ENCODE measurements around the gene ITPK1.

The ITPK1 gene

GRCh38 chr14:93061380-93062012, 54.2 kb downstream of the ITPK1 start:
- DNase-seq (ENCODE audit: low read depth in 2 of 2), result no peak

GRCh38 chr14:93060841-93061240, 54.9 kb downstream of the ITPK1 start:
- DNase-seq (ENCODE audit: low read depth in 2 of 2), result no peak

DNA sequence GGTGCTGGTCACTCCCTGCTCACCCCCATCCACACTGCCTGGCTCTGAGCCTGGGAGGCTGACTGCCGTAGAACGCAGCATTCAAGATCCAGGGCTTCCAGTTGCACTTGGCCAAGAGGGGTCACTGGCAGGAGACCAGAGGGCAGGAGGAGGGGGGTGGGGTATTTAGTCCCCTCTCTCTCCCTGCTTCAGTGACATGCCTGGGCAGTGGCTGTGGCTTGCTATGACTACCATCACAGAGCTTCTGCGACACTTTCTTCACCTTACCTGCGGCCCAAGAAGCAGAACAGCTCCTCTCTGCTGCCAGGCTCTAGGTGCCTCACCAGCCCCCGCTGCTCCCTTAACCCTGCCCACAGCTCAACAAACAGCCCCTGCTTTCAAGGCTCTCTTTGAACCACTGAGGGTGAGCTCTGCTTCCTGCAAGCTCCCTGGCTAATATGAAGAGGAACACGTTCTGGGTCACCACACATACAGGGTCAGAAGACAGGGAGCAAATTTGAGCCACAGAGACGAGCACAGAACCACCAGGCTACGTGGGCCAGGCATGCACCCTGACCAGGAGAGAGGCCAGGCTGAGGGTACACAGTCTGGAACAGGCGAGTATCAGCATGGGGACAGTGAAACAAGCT, 55.7 kb downstream of the ITPK1 start:
- no peak for DNase-seq (ENCODE audit: low read depth in 2 of 2)

DNA sequence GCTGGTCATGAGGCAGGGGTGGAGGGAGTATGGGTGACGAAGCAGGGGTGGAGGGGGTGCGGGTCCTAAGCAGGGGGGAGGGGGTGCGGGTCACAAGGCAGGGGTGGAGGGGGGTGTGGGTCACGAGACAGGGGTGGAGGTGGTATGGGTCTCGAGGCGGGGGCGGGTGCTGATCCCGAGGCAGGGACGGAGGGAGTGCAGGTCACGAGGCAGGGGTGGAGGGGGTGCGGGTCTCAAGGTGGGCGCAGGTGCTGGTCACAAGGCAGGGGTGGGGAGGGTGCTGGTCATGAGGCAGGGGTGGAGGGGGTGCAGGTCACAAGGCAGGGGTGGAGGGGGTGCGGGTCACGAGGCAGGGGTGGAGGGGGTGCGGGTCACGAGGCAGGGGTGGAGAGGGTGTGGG, 56.5 kb downstream of the ITPK1 start:
- no peak for DNase-seq (ENCODE audit: low read depth in 2 of 2)

GRCh38 chr14:93057586-93058280, 58.0 kb downstream of the ITPK1 start:
- no peak for DNase-seq (ENCODE audit: low read depth in 2 of 2)

GRCh38 chr14:93056840-93057585, 58.7 kb downstream of the ITPK1 start:
- DNase-seq (ENCODE audit: low read depth in 2 of 2), result no peak

- no peak for DNase-seq (ENCODE audit: low read depth in 2 of 2)
Observed at GRCh38 chr14:93056166-93056839, 59.4 kb downstream of the ITPK1 start.

- no peak for DNase-seq (ENCODE audit: low read depth in 2 of 2)
Observed at GRCh38 chr14:93055651-93056115, 60.0 kb downstream of the ITPK1 start.

- DNase-seq (ENCODE audit: low read depth in 2 of 2), result no peak
Observed at GRCh38 chr14:93054876-93055275, 60.8 kb downstream of the ITPK1 start.

DNA sequence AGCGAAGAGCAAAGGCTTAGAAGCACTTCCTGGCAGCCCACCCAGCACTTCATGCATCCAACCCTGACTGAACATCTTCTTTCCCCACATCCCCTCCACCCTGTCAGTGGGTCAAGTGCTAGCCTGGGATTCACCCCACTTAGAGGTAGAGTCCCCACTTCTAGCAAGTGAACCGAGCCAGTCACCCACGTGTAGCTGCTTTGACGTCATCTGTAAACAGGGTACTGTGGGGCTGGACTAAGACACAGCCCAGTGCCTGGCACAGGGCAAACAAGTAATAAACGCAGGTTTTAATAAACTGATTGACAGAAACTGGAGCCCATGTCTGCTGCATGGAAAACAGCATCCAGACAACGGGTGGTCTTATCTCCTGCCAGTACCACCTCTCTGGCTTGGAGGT, 61.7 kb downstream of the ITPK1 start:
- no peak for DNase-seq (ENCODE audit: low read depth in 2 of 2)

- DNase-seq (ENCODE audit: low read depth in 2 of 2), result no peak
Observed at GRCh38 chr14:93051600-93052546, 63.9 kb downstream of the ITPK1 start.

DNA sequence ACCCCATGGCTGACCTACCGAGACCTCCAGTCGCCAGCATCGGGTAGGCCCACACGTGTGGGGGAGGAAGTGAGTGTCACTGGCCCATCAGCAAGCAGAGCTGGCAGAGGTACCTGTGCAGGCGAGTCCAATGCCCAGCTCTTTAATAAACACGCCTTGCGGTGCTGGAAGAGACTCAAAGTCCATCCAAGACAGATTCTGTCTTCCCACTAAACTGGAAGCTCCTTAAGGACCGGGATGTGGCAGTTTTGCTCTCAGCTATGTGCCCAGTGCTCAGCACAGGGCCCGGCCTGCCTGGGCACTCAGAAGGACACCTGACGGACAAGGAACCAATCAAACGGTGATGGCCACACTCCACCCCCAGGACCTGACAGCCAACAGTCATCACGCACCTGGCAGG, 65.0 kb downstream of the ITPK1 start:
- no peak for DNase-seq (ENCODE audit: low read depth in 2 of 2)

- no peak for DNase-seq (ENCODE audit: low read depth in 2 of 2)
Observed at GRCh38 chr14:93049867-93050331, 65.8 kb downstream of the ITPK1 start.

- DNase-seq (ENCODE audit: low read depth in 2 of 2), result no peak
Observed at GRCh38 chr14:93049315-93049714, 66.4 kb downstream of the ITPK1 start.

DNA sequence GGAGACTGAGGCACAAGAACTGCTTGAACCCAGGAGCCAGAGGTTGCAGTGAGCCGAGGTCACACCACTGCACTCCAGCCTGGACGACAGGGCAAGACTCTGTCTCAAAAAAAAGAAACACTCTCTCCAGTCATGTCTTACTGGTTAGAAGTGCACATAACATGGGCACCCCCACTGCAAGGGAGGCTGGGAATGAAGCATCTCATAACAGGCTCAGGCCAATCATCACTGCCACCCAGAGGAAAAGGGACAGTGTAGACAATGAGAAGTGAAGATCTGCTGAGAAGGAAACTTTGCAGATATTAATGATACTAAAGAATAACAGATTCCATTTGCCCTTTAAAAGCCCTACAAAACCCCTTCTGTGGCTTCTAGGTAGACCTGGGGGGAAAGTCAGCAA, 66.9 kb downstream of the ITPK1 start:
- no peak for DNase-seq (ENCODE audit: low read depth in 2 of 2)

DNA sequence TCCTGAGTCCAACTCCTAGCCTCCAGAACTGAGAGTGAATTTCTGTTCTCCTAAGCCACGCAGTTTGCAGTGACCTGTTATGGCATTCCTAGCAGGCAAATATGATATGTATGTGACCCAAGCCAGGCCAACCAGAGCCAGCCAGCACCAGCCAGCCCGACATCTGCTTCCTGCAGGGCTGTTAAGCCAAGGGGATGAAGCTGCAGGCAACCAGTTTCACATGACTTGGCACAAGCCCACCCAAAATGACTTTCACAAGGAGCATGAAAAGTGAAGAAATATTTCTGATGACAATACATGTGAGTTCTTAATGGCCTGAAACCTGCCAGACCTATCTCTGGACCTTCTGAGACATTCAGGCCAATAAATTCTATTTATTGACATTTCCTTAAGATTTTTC, 68.1 kb downstream of the ITPK1 start:
- DNase-seq (ENCODE audit: low read depth in 2 of 2), result no peak

- no peak for DNase-seq (ENCODE audit: low read depth in 2 of 2)
Observed at GRCh38 chr14:93047157-93047556, 68.6 kb downstream of the ITPK1 start.

DNA sequence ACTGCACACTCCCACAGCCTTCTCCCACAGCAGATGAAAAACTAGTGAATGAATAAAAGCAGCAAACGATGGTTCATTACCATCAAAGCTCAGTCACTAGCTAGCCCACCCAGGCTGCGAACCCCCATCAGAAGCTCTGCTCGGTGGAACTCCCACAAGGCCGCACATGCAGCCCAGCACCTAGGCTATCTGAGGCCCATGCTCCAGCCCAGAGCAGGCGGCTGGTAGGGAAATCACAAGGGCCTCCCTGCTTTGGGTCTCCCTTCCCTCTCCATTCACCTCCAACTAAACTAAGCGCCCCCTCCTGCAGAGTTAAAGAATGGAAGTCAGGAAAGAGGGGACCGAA, 69.0 kb downstream of the ITPK1 start:
- no peak for DNase-seq (ENCODE audit: low read depth in 2 of 2)

- DNase-seq (ENCODE audit: low read depth in 2 of 2), result no peak
Observed at GRCh38 chr14:93045965-93046704, 69.6 kb downstream of the ITPK1 start.

GRCh38 chr14:93045211-93045674, 70.5 kb downstream of the ITPK1 start:
- no peak for DNase-seq (ENCODE audit: low read depth in 2 of 2)

Measured in fibroblast of skin of left quadriceps (primary cell).